CD4-positive, alpha-beta T cell treated with Interleukin-12 subunit alpha and Interleukin-12 subunit beta, for 1 hour (primary cell): ENCODE measurements around the gene LCE7A.

Experiments
- DNase-seq: peaks from one replicate; pipeline ENCODE4 v3.0.0-alpha.2; 2020

The LCE7A gene

GRCh38 chr1:152859696-152860095, at the start of gene LCE7A:
Gene LCE7A (plus strand): TSS chr1:152859996. CDS start chr1:152860698, 702 bp downstream.
- no peak for DNase-seq

- DNase-seq = no peak
Measured at GRCh38 chr1:152811050-152811449, 48.7 kb upstream of the LCE7A start.

GRCh38 chr1:152811671-152812070, 48.1 kb upstream of the LCE7A start, which contains the start of gene LCE1B:
Gene LCE1B (plus strand): TSS chr1:152811971. CDS start chr1:152812447, 476 bp downstream.
- DNase-seq = no peak

GRCh38 chr1:152817309-152817708, 42.5 kb upstream of the LCE7A start:
- DNase-seq = no peak

GRCh38 chr1:152823294-152823693, 36.5 kb upstream of the LCE7A start:
- no peak for DNase-seq

GRCh38 chr1:152824964-152825363, 34.8 kb upstream of the LCE7A start:
- no peak for DNase-seq

GRCh38 chr1:152827173-152827572, 32.6 kb upstream of the LCE7A start, which contains the start of gene LCE1A:
Gene LCE1A (plus strand): TSS chr1:152827473. CDS start chr1:152827473, 0 bp downstream.
- DNase-seq = no peak

- DNase-seq = no peak
Measured at GRCh38 chr1:152836870-152837269, 22.9 kb upstream of the LCE7A start.

GRCh38 chr1:152842556-152842955, 17.2 kb upstream of the LCE7A start, which contains the start of gene LCE6A:
Gene LCE6A (plus strand): TSS chr1:152842856. CDS start chr1:152843521, 665 bp downstream.
- no peak for DNase-seq

GRCh38 chr1:152855661-152856060, 4.1 kb upstream of the LCE7A start:
- no peak for DNase-seq

- no peak for DNase-seq
Measured at GRCh38 chr1:152858062-152858461, 1.7 kb upstream of the LCE7A start.

GRCh38 chr1:152860129-152860528, 333 bp downstream of the LCE7A start:
- DNase-seq = no peak

GRCh38 chr1:152861374-152861773, 1.6 kb downstream of the LCE7A start:
- no peak for DNase-seq

- no peak for DNase-seq
Measured at GRCh38 chr1:152864443-152864842, 4.6 kb downstream of the LCE7A start.

- DNase-seq = no peak
Measured at GRCh38 chr1:152866321-152866720, 6.5 kb downstream of the LCE7A start.

- DNase-seq = peak; percentile 52
Measured at GRCh38 chr1:152869808-152870419, 10.1 kb downstream of the LCE7A start.

- no peak for DNase-seq
Measured at GRCh38 chr1:152870831-152871730, 11.3 kb downstream of the LCE7A start.

GRCh38 chr1:152871731-152872126, 11.9 kb downstream of the LCE7A start:
- DNase-seq = no peak

GRCh38 chr1:152873495-152873894, 13.7 kb downstream of the LCE7A start:
- no peak for DNase-seq

- DNase-seq = no peak
Measured at GRCh38 chr1:152876827-152877226, 17.0 kb downstream of the LCE7A start.

GRCh38 chr1:152878042-152878441, 18.2 kb downstream of the LCE7A start, which contains the start of gene SMCP:
Gene SMCP (plus strand): TSS chr1:152878322. CDS start chr1:152884423, 6,101 bp downstream.
- DNase-seq = no peak

GRCh38 chr1:152879559-152880198, 19.9 kb downstream of the LCE7A start:
- no peak for DNase-seq

- DNase-seq = no peak
Measured at GRCh38 chr1:152880316-152880715, 20.5 kb downstream of the LCE7A start.
